WTC11 (cell line): ENCODE data around the gene ADGRG7. TPM values are rescaled to one million over a fixed set of nuclear protein-coding genes. Genes with fewer than 3 reads are reported as not detected.
A peak's percentile ranks its signal among the peaks of the same experiment; 100 is the strongest.

Source experiments
- ATAC-seq: fragments of 200-7000 bp; cut with Tn5 transposase; 2 replicates; pipeline ENCODE4 v1.10.0; 2021; ENCODE audit warnings: mild to moderate bottlenecking, moderate library complexity
- CTCF ChIA-PET: fragments of 300-600 bp; sonication (Branson Sonifier 250); formaldehyde crosslinking; loops from one replicate; lab custom pipeline; 2021; ENCODE audit warnings: antibody characterized with exemption; lab: Charles Lee
- POLR2A ChIA-PET: fragments of 350-600 bp; sonication (Branson Sonifier 250); formaldehyde crosslinking; loops from one replicate; lab custom pipeline; 2021; ENCODE audit warnings: antibody characterized with exemption; lab: Charles Lee
- DNase-seq: peaks from one replicate; pipeline ENCODE4 v3.0.0; 2021; ENCODE audit warnings: low spot score
- H3K27ac Mint-ChIP-seq: 2 replicates; pipeline ENCODE4 v1.8.0; 2021; ENCODE audit warnings: mixed read lengths
- H3K27me3 Mint-ChIP-seq: 2 replicates; pipeline ENCODE4 v1.8.0; 2021; ENCODE audit warnings: low read depth, mild to moderate bottlenecking, moderate library complexity, mixed read lengths
- H3K36me3 Mint-ChIP-seq: 2 replicates; pipeline ENCODE4 v1.8.0; 2021; ENCODE audit warnings: mixed read lengths
- H3K4me1 Mint-ChIP-seq: 2 replicates; pipeline ENCODE4 v1.8.0; 2022; ENCODE audit warnings: mixed read lengths
- H3K4me3 Mint-ChIP-seq: 2 replicates; pipeline ENCODE4 v1.8.0; 2021; ENCODE audit warnings: mild to moderate bottlenecking, moderate library complexity, mixed read lengths
- H3K9me3 Mint-ChIP-seq: 2 replicates; pipeline ENCODE4 v1.8.0; 2021; ENCODE audit warnings: mixed read lengths
- ARID4B ChIP-seq: sonication (generic); formaldehyde crosslinking; IDR thresholded peaks from 2 replicates; pipeline ENCODE4 v1.8.0; 2023; ENCODE audit warnings: missing genetic modification reagents, mild to moderate bottlenecking, borderline replicate concordance
- ATF1 ChIP-seq: sonication (generic); formaldehyde crosslinking; IDR thresholded peaks from 2 replicates; pipeline ENCODE4 v1.8.1; 2023; ENCODE audit warnings: mild to moderate bottlenecking, moderate library complexity, missing genetic modification reagents
- ELF4 ChIP-seq: sonication (generic); formaldehyde crosslinking; IDR thresholded peaks from 2 replicates; pipeline ENCODE4 v1.8.1; 2022; ENCODE audit warnings: low read depth, mild to moderate bottlenecking, moderate library complexity, missing genetic modification reagents
- ERG ChIP-seq: fragments of 250-450 bp; sonication (Bioruptor Pico); IDR thresholded peaks from 2 replicates; pipeline ENCODE4 v1.8.0; 2021; ENCODE audit warnings: mild to moderate bottlenecking
- FOXP4 ChIP-seq: sonication (generic); formaldehyde crosslinking; IDR thresholded peaks from 2 replicates; pipeline ENCODE4 v1.8.0; 2022; ENCODE audit warnings: mild to moderate bottlenecking, missing genetic modification reagents
- JUN ChIP-seq: sonication (generic); formaldehyde crosslinking; IDR thresholded peaks from 2 replicates; pipeline ENCODE4 v1.8.0; 2023; ENCODE audit warnings: mild to moderate bottlenecking, missing genetic modification reagents
- MLX ChIP-seq: sonication (generic); formaldehyde crosslinking; IDR thresholded peaks from 2 replicates; pipeline ENCODE4 v1.8.1; 2023; ENCODE audit warnings: mild to moderate bottlenecking, missing genetic modification reagents, moderate library complexity
- NFE2L1 ChIP-seq: sonication (generic); formaldehyde crosslinking; IDR thresholded peaks from 2 replicates; pipeline ENCODE4 v1.8.1; 2023; ENCODE audit warnings: missing genetic modification reagents
- RELA ChIP-seq: sonication (generic); formaldehyde crosslinking; IDR thresholded peaks from 2 replicates; pipeline ENCODE4 v1.8.1; 2022; ENCODE audit warnings: missing genetic modification reagents, mild to moderate bottlenecking, borderline replicate concordance
- ZNF121 ChIP-seq: sonication (generic); formaldehyde crosslinking; IDR thresholded peaks from 2 replicates; pipeline ENCODE4 v1.8.0; 2023; ENCODE audit warnings: missing genetic modification reagents
- ZNF232 ChIP-seq: sonication (generic); formaldehyde crosslinking; IDR thresholded peaks from 2 replicates; pipeline ENCODE4 v1.8.0; 2022; ENCODE audit warnings: mild to moderate bottlenecking, missing genetic modification reagents
- ZNF263 ChIP-seq: sonication (generic); formaldehyde crosslinking; IDR thresholded peaks from 2 replicates; pipeline ENCODE4 v1.8.1; 2022; ENCODE audit warnings: low read depth, mild to moderate bottlenecking, moderate library complexity, missing genetic modification reagents
- ZNF281 ChIP-seq: sonication (generic); formaldehyde crosslinking; IDR thresholded peaks from 2 replicates; pipeline ENCODE4 v1.8.0; 2023; ENCODE audit warnings: mild to moderate bottlenecking, missing genetic modification reagents
- ZNF423 ChIP-seq: fragments of 250-450 bp; sonication (Bioruptor Pico); IDR thresholded peaks from 2 replicates; pipeline ENCODE4 v2.1.2; 2022; ENCODE audit warnings: mild to moderate bottlenecking, moderate library complexity
- ZNF512 ChIP-seq: sonication (generic); formaldehyde crosslinking; IDR thresholded peaks from 2 replicates; pipeline ENCODE4 v1.8.1; 2022; ENCODE audit warnings: missing genetic modification reagents, borderline replicate concordance
- ZNF671 ChIP-seq: fragments of 250-450 bp; sonication (Bioruptor Pico); IDR thresholded peaks from 2 replicates; pipeline ENCODE4 v1.8.0; 2021; ENCODE audit warnings: mild to moderate bottlenecking
- total RNA-seq: library from RNA; stranded (reverse); gene quantifications from 3 replicates; pipeline ENCODE4 v1.2.3, GENCODE V29; 2021

Gene ADGRG7
- total RNA-seq, 1 experiment from 2014 or later: not detected

GRCh38 chr3:100697172-100697571, 87.8 kb downstream of the ADGRG7 start:
- H3K36me3 Mint-ChIP-seq: no peaks in the 10 kb centered on the region
- peaks cover 10% of the 10 kb centered on the region for H3K27me3 Mint-ChIP-seq
- no peak for DNase-seq
- POLR2A ChIA-PET: no interaction called here
- no peak overlapping the region for H3K27ac Mint-ChIP-seq
- H3K4me1 Mint-ChIP-seq: no peaks in the 10 kb centered on the region
- no peaks in the 10 kb centered on the region for H3K9me3 Mint-ChIP-seq
- H3K4me3 Mint-ChIP-seq: no peak overlapping the region
- no peak for TF ChIP-seq ZNF263
- no peak for TF ChIP-seq ZNF121 (CRISPR knock-in tag)
- no peak for TF ChIP-seq ZNF671 (CRISPR knock-in tag)
- TF ChIP-seq ZNF512: no peak
- TF ChIP-seq NFE2L1 (CRISPR knock-in tag): no peak
- TF ChIP-seq ERG (CRISPR knock-in tag): no peak
- TF ChIP-seq ARID4B (CRISPR knock-in tag): no peak
- no peak for TF ChIP-seq JUN (CRISPR knock-in tag)
- TF ChIP-seq RELA: no peak
- TF ChIP-seq ZNF281 (CRISPR knock-in tag): no peak
- TF ChIP-seq MLX (CRISPR knock-in tag): no peak
- TF ChIP-seq ELF4 (CRISPR knock-in tag): no peak
- TF ChIP-seq ZNF232 (CRISPR knock-in tag): no peak
- no peak for TF ChIP-seq ZNF423 (CRISPR knock-in tag)
- TF ChIP-seq ATF1: no peak
- no peak for TF ChIP-seq FOXP4
- CTCF ChIA-PET: no interaction called here
- ATAC-seq: peak; percentile 84
